HCT116 (cell line): ENCODE measurements around the gene ZNF333. TPM values are rescaled to one million over a fixed set of nuclear protein-coding genes. Genes with fewer than 3 reads are reported as not detected.

Experiments used
- ATAC-seq: fragments of 200-7000 bp; cut with Tn5 transposase; 2 replicates; pipeline ENCODE4 v1.9.1; 2020; ENCODE audit warnings: mild to moderate bottlenecking, moderate library complexity
- BruUV-seq: library from RNA; stranded (reverse); fragments of 400-500 nt; replicated peaks from 2 replicates; lab custom pipeline; 2021; lab: Mats Ljungman, UMichigan
- CTCF ChIA-PET: fragments of 300-600 bp; sonication (Branson Sonifier 250); formaldehyde crosslinking; loops from one replicate; lab custom pipeline; 2021; ENCODE audit warnings: antibody characterized with exemption; lab: Charles Lee
- POLR2A ChIA-PET: fragments of 300-600, 350-600 bp; sonication (Branson Sonifier 250); formaldehyde crosslinking; loops from one replicate; lab custom pipeline; 2021; ENCODE audit warnings: antibody characterized with exemption; lab: Charles Lee
- RAD21 ChIA-PET, 2 experiments: fragments of 300-600 bp; sonication (Branson Sonifier 250); formaldehyde crosslinking; loops; one replicate each; lab custom pipeline; 2023; ENCODE audit warnings: low total read pairs in 2 of 2; ENCODE audit not compliant: uncharacterized antibody in 2 of 2, unreplicated experiment in 2 of 2, low non-redundant PET in 1 of 2; lab: Charles Lee
- DNase-seq: peaks from one replicate; pipeline ENCODE4 v3.0.0-alpha.2; 2010; ENCODE audit warnings: low read depth, low spot score
- H2AFZ ChIP-seq: fragments of 200-600 bp; shearing (Covaris generic), sonication (generic); 2 replicates; pipeline ENCODE4 v1.6.1; 2017; ENCODE audit warnings: low read depth, mixed run types, mixed read lengths, antibody characterized with exemption, low read length; ENCODE audit not compliant: poor library complexity, severe bottlenecking
- H3K27ac ChIP-seq: 2 replicates; pipeline ENCODE4 v1.5.1; 2012; ENCODE audit warnings: low read depth, low read length
- H3K27me3 ChIP-seq: fragments of 200-600 bp; sonication (generic); 2 replicates; pipeline ENCODE4 v1.6.1; 2016; ENCODE audit warnings: mixed run types, low read length, mixed read lengths; ENCODE audit not compliant: insufficient read depth
- H3K36me3 ChIP-seq, 2 experiments: fragments of 200-500 bp in 1 of 2; fragments of 200-600 bp in 1 of 2; sonication (Bioruptor generic) in 1 of 2; sonication (generic) in 1 of 2; 2 replicates each; pipeline versions ENCODE4 v1.5.1 to v1.6.1; 2014 to 2016; ENCODE audit warnings: low read length in 2 of 2, inconsistent platforms in 1 of 2, mixed read lengths in 1 of 2, mixed run types in 1 of 2; ENCODE audit not compliant: insufficient read depth in 2 of 2, control insufficient read depth in 1 of 2
- H3K4me1 ChIP-seq, 2 experiments: fragments of 200-600 bp in 1 of 2; sonication (generic) in 1 of 2; 2 replicates each; pipeline versions ENCODE4 v1.5.1 to v1.6.1; 2012 to 2017; ENCODE audit warnings: low read length in 2 of 2, inconsistent platforms in 1 of 2, mild to moderate bottlenecking in 1 of 2, mixed read lengths in 1 of 2, mixed run types in 1 of 2, moderate library complexity in 1 of 2; ENCODE audit not compliant: insufficient read depth in 2 of 2, control insufficient read depth in 1 of 2
- H3K4me2 ChIP-seq: fragments of 200-600 bp; sonication (generic); 2 replicates; pipeline ENCODE4 v1.6.1; 2017; ENCODE audit warnings: mixed run types, low read length, mixed read lengths
- H3K4me3 ChIP-seq, 2 experiments: fragments of 200-600 bp in 1 of 2; sonication (generic) in 1 of 2; replicated peaks in 1 of 2; 2 replicates each; pipeline ENCODE4 v1.5.1; 2011 to 2016; ENCODE audit warnings: low read length in 2 of 2, control low read depth in 1 of 2, low read depth in 1 of 2, mild to moderate bottlenecking in 1 of 2, mixed read lengths in 1 of 2, mixed run types in 1 of 2
- H3K79me2 ChIP-seq: fragments of 200-600 bp; sonication (generic); 2 replicates; pipeline ENCODE4 v1.6.1; 2017; ENCODE audit warnings: mild to moderate bottlenecking, mixed run types, low read length, moderate library complexity, mixed read lengths; ENCODE audit not compliant: insufficient read depth
- H3K9ac ChIP-seq: fragments of 200-600 bp; sonication (generic); 2 replicates; pipeline ENCODE4 v1.6.1; 2016; ENCODE audit warnings: low read length, mixed read lengths
- H3K9me2 ChIP-seq: fragments of 200-600 bp; sonication (generic), shearing (Covaris generic); 2 replicates; pipeline ENCODE4 v1.6.1; 2017; ENCODE audit warnings: mixed run types, mild to moderate bottlenecking, moderate library complexity; ENCODE audit not compliant: insufficient read depth
- H3K9me3 ChIP-seq, 2 experiments: fragments of 200-500 bp in 1 of 2; fragments of 200-600 bp in 1 of 2; sonication (Bioruptor generic) in 1 of 2; sonication (generic) in 1 of 2; 2 replicates each; pipeline ENCODE4 v1.6.1; 2014 to 2017; ENCODE audit warnings: low read length in 2 of 2, mixed read lengths in 2 of 2, inconsistent platforms in 1 of 2, low read depth in 1 of 2, mild to moderate bottlenecking in 1 of 2, mixed run types in 1 of 2, moderate library complexity in 1 of 2; ENCODE audit not compliant: control insufficient read depth in 1 of 2, insufficient read depth in 1 of 2
- H4K20me1 ChIP-seq: fragments of 200-600 bp; sonication (generic), shearing (Covaris generic); 2 replicates; pipeline ENCODE4 v1.6.1; 2017; ENCODE audit warnings: mixed run types, mild to moderate bottlenecking, moderate library complexity; ENCODE audit not compliant: insufficient read depth
- CEBPB ChIP-seq: IDR thresholded peaks from 2 replicates; pipeline ENCODE4 v1.6.1; 2012; ENCODE audit warnings: low read depth
- EZH2 ChIP-seq: fragments of 200-600 bp; sonication (generic); IDR thresholded peaks from 2 replicates; pipeline ENCODE4 v1.6.1; 2017; ENCODE audit warnings: antibody characterized with exemption, mixed run types
- EZH2phosphoT487 ChIP-seq: fragments of 200-600 bp; IDR thresholded peaks from 2 replicates; pipeline ENCODE4 v1.6.1; 2018; ENCODE audit warnings: antibody characterized with exemption, borderline replicate concordance
- FOSL1 ChIP-seq: IDR thresholded peaks from 2 replicates; pipeline ENCODE4 v1.6.1; 2012; ENCODE audit warnings: low read depth
- JUND ChIP-seq: IDR thresholded peaks from 2 replicates; pipeline ENCODE4 v1.6.1; 2012
- POLR2A ChIP-seq: IDR thresholded peaks from 2 replicates; pipeline ENCODE4 v1.7.0; 2011; ENCODE audit warnings: borderline replicate concordance; ENCODE audit not compliant: insufficient read depth, insufficient read length; ENCODE audit errors: extremely low read depth
- POLR2AphosphoS5 ChIP-seq: IDR thresholded peaks from 2 replicates; pipeline ENCODE4 v1.6.1; 2011; ENCODE audit warnings: mild to moderate bottlenecking, low read depth, low read length, moderate library complexity
- RAD21 ChIP-seq: IDR thresholded peaks from 2 replicates; pipeline ENCODE4 v1.6.1; 2012; ENCODE audit warnings: low read depth, mild to moderate bottlenecking
- SIN3A ChIP-seq: IDR thresholded peaks from 2 replicates; pipeline ENCODE4 v1.6.1; 2012; ENCODE audit warnings: low read depth
- SP1 ChIP-seq: IDR thresholded peaks from 2 replicates; pipeline ENCODE4 v1.6.1; 2012; ENCODE audit warnings: low read depth
- SRF ChIP-seq: IDR thresholded peaks from 2 replicates; pipeline ENCODE4 v1.6.1; 2012; ENCODE audit warnings: low read depth
- TCF7L2 ChIP-seq: IDR thresholded peaks from 2 replicates; pipeline ENCODE4 v1.7.0; 2011; ENCODE audit warnings: borderline replicate concordance, inconsistent platforms; ENCODE audit not compliant: insufficient read depth, insufficient read length; ENCODE audit errors: extremely low read depth
- YY1 ChIP-seq: IDR thresholded peaks from 2 replicates; pipeline ENCODE4 v1.6.1; 2011; ENCODE audit warnings: low read length, low read depth, moderate library complexity, mild to moderate bottlenecking; ENCODE audit not compliant: insufficient replicate concordance; ENCODE audit errors: extremely low read depth
- ZFX ChIP-seq: fragments of 450-650 bp; IDR thresholded peaks from 2 replicates; pipeline ENCODE4 v1.6.1; 2017
- ZNF274 ChIP-seq: fragments of 200-500 bp; sonication (Bioruptor generic); IDR thresholded peaks from 2 replicates; pipeline ENCODE4 v1.6.1; 2014; ENCODE audit warnings: mild to moderate bottlenecking, low read depth, low read length, inconsistent platforms
- intact Hi-C: fragments of 100-400 bp; cut with micrococcal nuclease; formaldehyde crosslinking; loops from 2 replicates; pipeline ENCODE4 v1.10.0; 2022
- total RNA-seq: library from RNA; stranded (reverse); gene quantifications from one replicate; pipeline ENCODE4 v1.2.1, GENCODE V29; 2021; ENCODE audit not compliant: unreplicated experiment
- TF ChIP-seq, protein P1 (sequence below): IDR thresholded peaks from 2 replicates; pipeline ENCODE4 v1.6.1; 2012
- TF ChIP-seq, protein P2 (sequence below), 3 experiments: fragments of 200-600 bp in 1 of 3; sonication (generic) in 1 of 3; IDR thresholded peaks in 2 of 3; conservative IDR thresholded peaks in 1 of 3; 2 replicates each; pipeline ENCODE4 v1.5.1; 2012 to 2017; ENCODE audit warnings: low read depth in 2 of 3, low read length in 2 of 3, antibody characterized with exemption in 1 of 3, borderline replicate concordance in 1 of 3, control low read depth in 1 of 3, mild to moderate bottlenecking in 1 of 3, mixed read lengths in 1 of 3, mixed run types in 1 of 3, moderate library complexity in 1 of 3; ENCODE audit not compliant: insufficient read depth in 1 of 3
- TF ChIP-seq, protein P3 (sequence below): IDR thresholded peaks from 2 replicates; pipeline ENCODE4 v1.6.1; 2011; ENCODE audit warnings: mild to moderate bottlenecking, low read length, moderate library complexity; ENCODE audit not compliant: insufficient replicate concordance; ENCODE audit errors: extremely low read depth
- TF ChIP-seq, protein P4 (sequence below): IDR thresholded peaks from 2 replicates; pipeline ENCODE4 v1.6.1; 2012; ENCODE audit warnings: low read depth
- TF ChIP-seq, protein P5 (sequence below): IDR thresholded peaks from 2 replicates; pipeline ENCODE4 v1.6.1; 2012

Gene ZNF333
- total RNA-seq, 1 experiment from 2014 or later: 9.2 TPM

- TF ChIP-seq ZNF274 (no peak), POLR2A (no peak), SRF (no peak), SP1 (no peak), POLR2AphosphoS5 (no peak), EZH2 (no peak), YY1 (no peak), SIN3A (no peak), EZH2phosphoT487 (no peak), CEBPB (no peak), ZFX (no peak), FOSL1 (no peak), JUND (no peak), RAD21 (no peak), TCF7L2 (no peak)
- TF ChIP-seq, protein P1, sequence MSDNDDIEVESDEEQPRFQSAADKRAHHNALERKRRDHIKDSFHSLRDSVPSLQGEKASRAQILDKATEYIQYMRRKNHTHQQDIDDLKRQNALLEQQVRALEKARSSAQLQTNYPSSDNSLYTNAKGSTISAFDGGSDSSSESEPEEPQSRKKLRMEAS: no peak
- TF ChIP-seq, protein P2, sequence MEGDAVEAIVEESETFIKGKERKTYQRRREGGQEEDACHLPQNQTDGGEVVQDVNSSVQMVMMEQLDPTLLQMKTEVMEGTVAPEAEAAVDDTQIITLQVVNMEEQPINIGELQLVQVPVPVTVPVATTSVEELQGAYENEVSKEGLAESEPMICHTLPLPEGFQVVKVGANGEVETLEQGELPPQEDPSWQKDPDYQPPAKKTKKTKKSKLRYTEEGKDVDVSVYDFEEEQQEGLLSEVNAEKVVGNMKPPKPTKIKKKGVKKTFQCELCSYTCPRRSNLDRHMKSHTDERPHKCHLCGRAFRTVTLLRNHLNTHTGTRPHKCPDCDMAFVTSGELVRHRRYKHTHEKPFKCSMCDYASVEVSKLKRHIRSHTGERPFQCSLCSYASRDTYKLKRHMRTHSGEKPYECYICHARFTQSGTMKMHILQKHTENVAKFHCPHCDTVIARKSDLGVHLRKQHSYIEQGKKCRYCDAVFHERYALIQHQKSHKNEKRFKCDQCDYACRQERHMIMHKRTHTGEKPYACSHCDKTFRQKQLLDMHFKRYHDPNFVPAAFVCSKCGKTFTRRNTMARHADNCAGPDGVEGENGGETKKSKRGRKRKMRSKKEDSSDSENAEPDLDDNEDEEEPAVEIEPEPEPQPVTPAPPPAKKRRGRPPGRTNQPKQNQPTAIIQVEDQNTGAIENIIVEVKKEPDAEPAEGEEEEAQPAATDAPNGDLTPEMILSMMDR (IDR thresholded peaks at IDR 0.05 in 2 of 3, conservative IDR thresholded peaks at IDR 0.05 in 1 of 3; ENCODE audit: borderline replicate concordance in 1 of 3, insufficient read depth in 1 of 3, low read depth in 2 of 3, low read length in 2 of 3): no peak
- TF ChIP-seq, protein P3, sequence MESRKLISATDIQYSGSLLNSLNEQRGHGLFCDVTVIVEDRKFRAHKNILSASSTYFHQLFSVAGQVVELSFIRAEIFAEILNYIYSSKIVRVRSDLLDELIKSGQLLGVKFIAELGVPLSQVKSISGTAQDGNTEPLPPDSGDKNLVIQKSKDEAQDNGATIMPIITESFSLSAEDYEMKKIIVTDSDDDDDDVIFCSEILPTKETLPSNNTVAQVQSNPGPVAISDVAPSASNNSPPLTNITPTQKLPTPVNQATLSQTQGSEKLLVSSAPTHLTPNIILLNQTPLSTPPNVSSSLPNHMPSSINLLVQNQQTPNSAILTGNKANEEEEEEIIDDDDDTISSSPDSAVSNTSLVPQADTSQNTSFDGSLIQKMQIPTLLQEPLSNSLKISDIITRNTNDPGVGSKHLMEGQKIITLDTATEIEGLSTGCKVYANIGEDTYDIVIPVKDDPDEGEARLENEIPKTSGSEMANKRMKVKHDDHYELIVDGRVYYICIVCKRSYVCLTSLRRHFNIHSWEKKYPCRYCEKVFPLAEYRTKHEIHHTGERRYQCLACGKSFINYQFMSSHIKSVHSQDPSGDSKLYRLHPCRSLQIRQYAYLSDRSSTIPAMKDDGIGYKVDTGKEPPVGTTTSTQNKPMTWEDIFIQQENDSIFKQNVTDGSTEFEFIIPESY: no peak
- TF ChIP-seq, protein P4, sequence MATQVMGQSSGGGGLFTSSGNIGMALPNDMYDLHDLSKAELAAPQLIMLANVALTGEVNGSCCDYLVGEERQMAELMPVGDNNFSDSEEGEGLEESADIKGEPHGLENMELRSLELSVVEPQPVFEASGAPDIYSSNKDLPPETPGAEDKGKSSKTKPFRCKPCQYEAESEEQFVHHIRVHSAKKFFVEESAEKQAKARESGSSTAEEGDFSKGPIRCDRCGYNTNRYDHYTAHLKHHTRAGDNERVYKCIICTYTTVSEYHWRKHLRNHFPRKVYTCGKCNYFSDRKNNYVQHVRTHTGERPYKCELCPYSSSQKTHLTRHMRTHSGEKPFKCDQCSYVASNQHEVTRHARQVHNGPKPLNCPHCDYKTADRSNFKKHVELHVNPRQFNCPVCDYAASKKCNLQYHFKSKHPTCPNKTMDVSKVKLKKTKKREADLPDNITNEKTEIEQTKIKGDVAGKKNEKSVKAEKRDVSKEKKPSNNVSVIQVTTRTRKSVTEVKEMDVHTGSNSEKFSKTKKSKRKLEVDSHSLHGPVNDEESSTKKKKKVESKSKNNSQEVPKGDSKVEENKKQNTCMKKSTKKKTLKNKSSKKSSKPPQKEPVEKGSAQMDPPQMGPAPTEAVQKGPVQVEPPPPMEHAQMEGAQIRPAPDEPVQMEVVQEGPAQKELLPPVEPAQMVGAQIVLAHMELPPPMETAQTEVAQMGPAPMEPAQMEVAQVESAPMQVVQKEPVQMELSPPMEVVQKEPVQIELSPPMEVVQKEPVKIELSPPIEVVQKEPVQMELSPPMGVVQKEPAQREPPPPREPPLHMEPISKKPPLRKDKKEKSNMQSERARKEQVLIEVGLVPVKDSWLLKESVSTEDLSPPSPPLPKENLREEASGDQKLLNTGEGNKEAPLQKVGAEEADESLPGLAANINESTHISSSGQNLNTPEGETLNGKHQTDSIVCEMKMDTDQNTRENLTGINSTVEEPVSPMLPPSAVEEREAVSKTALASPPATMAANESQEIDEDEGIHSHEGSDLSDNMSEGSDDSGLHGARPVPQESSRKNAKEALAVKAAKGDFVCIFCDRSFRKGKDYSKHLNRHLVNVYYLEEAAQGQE: no peak
- TF ChIP-seq, protein P5, sequence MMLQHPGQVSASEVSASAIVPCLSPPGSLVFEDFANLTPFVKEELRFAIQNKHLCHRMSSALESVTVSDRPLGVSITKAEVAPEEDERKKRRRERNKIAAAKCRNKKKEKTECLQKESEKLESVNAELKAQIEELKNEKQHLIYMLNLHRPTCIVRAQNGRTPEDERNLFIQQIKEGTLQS: no peak
- no peak overlapping the region for H3K4me2 ChIP-seq
- ChIA-PET CTCF (no interaction called here), RAD21 (no interaction called here), POLR2A (no interaction called here)
- intact Hi-C loops: no loop called here
- ATAC-seq: no peak
- no peaks in the 10 kb centered on the region for H3K4me1 ChIP-seq
- H3K27ac ChIP-seq: no peak overlapping the region
- no peaks in the 10 kb centered on the region for H3K9me2 ChIP-seq
- H3K27me3 ChIP-seq: peaks cover 6% of the 10 kb centered on the region; the same call in 1 of the 2 replicates
- H3K79me2 ChIP-seq: no peaks in the 10 kb centered on the region
- BruUV-seq: no TSS peak
- H3K4me3 ChIP-seq: no peak overlapping the region
- H3K9me3 ChIP-seq: no peaks in the 10 kb centered on the region
- DNase-seq: no peak
- no peaks in the 10 kb centered on the region for H3K36me3 ChIP-seq
- no peak overlapping the region for H2AFZ ChIP-seq
- H4K20me1 ChIP-seq: no peaks in the 10 kb centered on the region
- H3K9ac ChIP-seq: no peak overlapping the region
Measured at GRCh38 chr19:14650161-14650560, 39.7 kb upstream of the ZNF333 start.
